Suprapubic skin (tissue), 4 donors: ENCODE results near the gene POLR3E. TPM values are rescaled to one million over a fixed set of nuclear protein-coding genes. Genes with fewer than 3 reads are reported as not detected.

Experiments
- DNase-seq, 2 donors: peaks; one replicate each; pipeline ENCODE4 v3.0.0-alpha.2; 2019; ENCODE audit warnings: low spot score in 2 of 2
- H3K27ac ChIP-seq: fragments of 200-600 bp; sonication (generic); one replicate; pipeline ENCODE4 v1.5.1; 2019
- H3K27me3 ChIP-seq: fragments of 200-600 bp; sonication (generic); one replicate; pipeline ENCODE4 v1.5.1; 2019
- H3K36me3 ChIP-seq: fragments of 200-600 bp; sonication (generic); one replicate; pipeline ENCODE4 v1.5.1; 2019
- H3K4me1 ChIP-seq: fragments of 200-600 bp; sonication (generic); one replicate; pipeline ENCODE4 v1.5.1; 2019
- H3K4me3 ChIP-seq: fragments of 200-600 bp; sonication (generic); one replicate; pipeline ENCODE4 v1.5.1; 2019; ENCODE audit warnings: mild to moderate bottlenecking
- H3K9me3 ChIP-seq: fragments of 200-600 bp; sonication (generic); one replicate; pipeline ENCODE4 v1.5.1; 2019
- CTCF ChIP-seq, 2 donors: fragments of 200-600 bp in 1 of 2; fragments of 450-650 bp in 1 of 2; sonication (generic) in 1 of 2; IDR thresholded peaks; one replicate each; pipeline ENCODE4 v1.5.1; 2016 to 2019; ENCODE audit warnings: antibody characterized with exemption in 2 of 2, mild to moderate bottlenecking in 1 of 2, moderate library complexity in 1 of 2
- EP300 ChIP-seq: sonication (generic); formaldehyde crosslinking; IDR thresholded peaks from one replicate; pipeline ENCODE4 v1.6.1; 2017; ENCODE audit warnings: antibody characterized with exemption
- POLR2A ChIP-seq, 2 donors: fragments of 450-650 bp; IDR thresholded peaks; one replicate each; pipeline ENCODE4 v1.6.1; 2017; ENCODE audit warnings: antibody characterized with exemption in 2 of 2, mild to moderate bottlenecking in 2 of 2, moderate library complexity in 2 of 2
- POLR2AphosphoS5 ChIP-seq, 3 donors: sonication (generic); formaldehyde crosslinking; IDR thresholded peaks; one replicate each; pipeline ENCODE4 v1.6.1; 2017; ENCODE audit warnings: antibody characterized with exemption in 3 of 3
- WGBS: methylation state at CpG from one replicate; pipeline ENCODE4 v1.1.5; 2018; 5-methylcytosine and 5-hydroxymethylcytosine counted together
- total RNA-seq, 4 donors: library from RNA; depleted of rRNA; stranded (reverse); fragments of >200 nt; gene quantifications; one replicate each; pipeline ENCODE4 v1.1.0, GENCODE V29; 2016

The POLR3E gene
- total RNA-seq, 4 donors from 2014 or later, result 63.3 to 116 (median 89.0) TPM

GRCh38 chr16:22317001-22317530, 19.9 kb downstream of the POLR3E start:
- Histone ChIP-seq H3K9me3 (no peaks in the 10 kb centered on the region), H3K4me1 (peaks cover 20% of the 10 kb centered on the region), H3K27me3 (no peaks in the 10 kb centered on the region), H3K4me3 (no peak overlapping the region), H3K36me3 (peaks cover 87% of the 10 kb centered on the region), H3K27ac (no peak overlapping the region)
- 86% methylated on average over 17 of the region's 17 CpGs for WGBS
- no peak for TF ChIP-seq POLR2A (IDR thresholded peaks at IDR 0.05)
- no peak for TF ChIP-seq EP300
- no peak for TF ChIP-seq POLR2AphosphoS5 (IDR thresholded peaks at IDR 0.05)
- no peak for TF ChIP-seq CTCF (IDR thresholded peaks at IDR 0.05)
- peak in 1 of 2 donors; percentile 72 for DNase-seq

- H3K27ac ChIP-seq, result no peak overlapping the region
- no peak for TF ChIP-seq CTCF (IDR thresholded peaks at IDR 0.05)
- no peak for TF ChIP-seq EP300
- no peak for TF ChIP-seq POLR2AphosphoS5 (IDR thresholded peaks at IDR 0.05)
- TF ChIP-seq POLR2A (IDR thresholded peaks at IDR 0.05), result no peak
- peak in 1 of 2 donors; percentile 8 for DNase-seq
- H3K27me3 ChIP-seq, result no peaks in the 10 kb centered on the region
- H3K4me1 ChIP-seq, result peaks cover 20% of the 10 kb centered on the region
- peaks cover 87% of the 10 kb centered on the region for H3K36me3 ChIP-seq
- 87% methylated on average over 6 of the region's 6 CpGs for WGBS
- H3K4me3 ChIP-seq, result no peak overlapping the region
- H3K9me3 ChIP-seq, result no peaks in the 10 kb centered on the region
These were observed 20.4 kb downstream of the POLR3E start for GRCh38 chr16:22317625-22318024.

GRCh38 chr16:22318690-22319358, 21.6 kb downstream of the POLR3E start:
- no peak overlapping the region for H3K27ac ChIP-seq
- H3K27me3 ChIP-seq, result no peaks in the 10 kb centered on the region
- no peak overlapping the region for H3K4me3 ChIP-seq
- DNase-seq, result peak in 1 of 2 donors; percentile 78
- H3K4me1 ChIP-seq, result peaks cover 13% of the 10 kb centered on the region
- no peaks in the 10 kb centered on the region for H3K9me3 ChIP-seq
- no peak for TF ChIP-seq POLR2A (IDR thresholded peaks at IDR 0.05)
- peak in 1 of 2 donors; percentile 48 for TF ChIP-seq CTCF (IDR thresholded peaks at IDR 0.05)
- 80% methylated on average over 18 of the region's 18 CpGs for WGBS
- peaks cover 88% of the 10 kb centered on the region for H3K36me3 ChIP-seq

DNA sequence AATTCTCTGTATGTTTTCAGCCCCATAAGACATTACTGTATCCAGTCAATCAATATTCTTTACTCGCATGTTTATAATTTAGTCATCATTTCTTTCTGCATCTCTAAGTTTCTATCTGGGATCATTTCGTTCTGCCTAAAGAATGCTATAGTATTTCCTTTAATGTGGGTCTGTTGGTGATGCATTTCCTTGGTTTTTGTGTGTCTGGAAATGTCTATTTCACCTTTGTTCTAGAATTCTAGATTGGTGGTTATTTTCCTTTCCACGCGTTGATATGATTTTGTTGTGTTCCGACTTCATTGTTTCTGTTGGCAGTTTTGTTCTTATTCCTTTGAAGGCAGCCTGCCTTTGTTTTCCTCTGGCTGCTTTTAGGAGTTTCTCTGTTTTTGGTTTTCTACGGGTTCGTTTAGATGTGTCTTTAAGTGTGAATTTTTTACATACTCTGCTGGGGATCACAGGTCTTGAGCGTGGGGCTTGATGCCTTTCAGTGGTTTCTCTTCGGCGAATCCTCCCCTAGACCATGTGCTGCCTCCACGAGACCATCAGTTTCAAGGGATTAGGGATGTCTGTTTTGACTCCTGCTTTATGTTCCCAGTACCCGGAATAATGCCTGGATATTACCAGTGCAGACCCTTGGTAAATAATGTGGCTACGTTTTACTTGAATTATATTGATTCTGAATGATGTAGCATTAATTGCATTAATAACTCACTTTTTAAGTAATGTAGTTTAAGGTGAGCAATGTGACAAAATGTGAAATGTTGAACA, 23.5 kb downstream of the POLR3E start:
- H3K36me3 ChIP-seq, result peaks cover 90% of the 10 kb centered on the region
- no peak overlapping the region for H3K27ac ChIP-seq
- 76% methylated on average over 13 of the region's 13 CpGs for WGBS

More for the DNA sequence above, 23.5 kb downstream of the POLR3E start:
- Histone ChIP-seq H3K9me3 (no peaks in the 10 kb centered on the region), H3K4me3 (no peak overlapping the region), H3K27me3 (no peaks in the 10 kb centered on the region), H3K4me1 (peaks cover under 1% of the 10 kb centered on the region)
- TF ChIP-seq POLR2AphosphoS5 (IDR thresholded peaks at IDR 0.05) (no peak), EP300 (no peak), CTCF (IDR thresholded peaks at IDR 0.05) (no peak), POLR2A (IDR thresholded peaks at IDR 0.05) (no peak)
- peak in 1 of 2 donors; percentile 11 for DNase-seq
